C4-2B (cell line): ENCODE measurements around the gene TRIB2.

Experiments used
- ZFX ChIP-seq: fragments of 450-650 bp; IDR thresholded peaks from 2 replicates; pipeline ENCODE4 v1.6.1; 2017
- TF ChIP-seq, protein P1 (sequence below): fragments of 450-650 bp; conservative IDR thresholded peaks from 2 replicates; pipeline ENCODE4 v1.5.1; 2017; ENCODE audit warnings: mild to moderate bottlenecking

DNA sequence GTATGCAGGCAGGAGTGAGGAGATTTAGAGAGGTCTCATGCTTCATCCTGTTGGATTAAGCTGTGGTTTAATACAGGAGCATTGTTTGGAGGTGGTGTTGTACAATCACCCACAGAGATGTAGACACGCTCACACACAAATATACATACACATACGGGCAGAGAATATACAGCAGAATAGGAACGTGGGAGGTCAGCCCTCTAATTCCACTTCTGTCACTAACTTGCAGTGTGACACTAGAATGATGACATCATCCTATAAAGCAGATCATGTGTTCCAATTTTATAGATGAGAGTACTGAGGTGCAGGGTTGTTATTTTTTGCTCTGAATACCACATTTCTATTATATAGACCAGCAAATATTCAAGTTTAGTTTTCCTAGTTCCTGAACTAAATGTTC, 54.4 kb downstream of the TRIB2 start:
- TF ChIP-seq, protein P1, sequence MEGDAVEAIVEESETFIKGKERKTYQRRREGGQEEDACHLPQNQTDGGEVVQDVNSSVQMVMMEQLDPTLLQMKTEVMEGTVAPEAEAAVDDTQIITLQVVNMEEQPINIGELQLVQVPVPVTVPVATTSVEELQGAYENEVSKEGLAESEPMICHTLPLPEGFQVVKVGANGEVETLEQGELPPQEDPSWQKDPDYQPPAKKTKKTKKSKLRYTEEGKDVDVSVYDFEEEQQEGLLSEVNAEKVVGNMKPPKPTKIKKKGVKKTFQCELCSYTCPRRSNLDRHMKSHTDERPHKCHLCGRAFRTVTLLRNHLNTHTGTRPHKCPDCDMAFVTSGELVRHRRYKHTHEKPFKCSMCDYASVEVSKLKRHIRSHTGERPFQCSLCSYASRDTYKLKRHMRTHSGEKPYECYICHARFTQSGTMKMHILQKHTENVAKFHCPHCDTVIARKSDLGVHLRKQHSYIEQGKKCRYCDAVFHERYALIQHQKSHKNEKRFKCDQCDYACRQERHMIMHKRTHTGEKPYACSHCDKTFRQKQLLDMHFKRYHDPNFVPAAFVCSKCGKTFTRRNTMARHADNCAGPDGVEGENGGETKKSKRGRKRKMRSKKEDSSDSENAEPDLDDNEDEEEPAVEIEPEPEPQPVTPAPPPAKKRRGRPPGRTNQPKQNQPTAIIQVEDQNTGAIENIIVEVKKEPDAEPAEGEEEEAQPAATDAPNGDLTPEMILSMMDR, result no peak
- TF ChIP-seq ZFX, result no peak
